Muscle layer of colon (tissue), 2 donors: Measurements from ENCODE around the gene SLC7A5.
"Not testable (repeated sequence)": the region's sequence is repeated elsewhere in the genome, so short reads cannot be mapped to it uniquely, and the experiment has no call there.

ENCODE experiments used
- H3K27ac ChIP-seq: one replicate; pipeline ENCODE4 v1.7.0; 2013; ENCODE audit warnings: low read depth, mild to moderate bottlenecking, low read length, moderate library complexity
- H3K27me3 ChIP-seq, 2 donors: one replicate each; pipeline ENCODE4 v1.7.0; 2013; ENCODE audit warnings: low read length in 2 of 2, mild to moderate bottlenecking in 2 of 2; ENCODE audit not compliant: insufficient read depth in 2 of 2, control insufficient read depth in 1 of 2
- H3K36me3 ChIP-seq: one replicate; pipeline ENCODE4 v1.7.0; 2013; ENCODE audit warnings: mild to moderate bottlenecking, low read length; ENCODE audit not compliant: insufficient read depth
- H3K4me1 ChIP-seq: one replicate; pipeline ENCODE4 v1.7.0; 2013; ENCODE audit warnings: mild to moderate bottlenecking, low read length; ENCODE audit not compliant: insufficient read depth
- H3K4me3 ChIP-seq, 2 donors: one replicate each; pipeline ENCODE4 v1.7.0; 2013; ENCODE audit warnings: low read length in 2 of 2, low read depth in 1 of 2, mild to moderate bottlenecking in 1 of 2, moderate library complexity in 1 of 2
- H3K9ac ChIP-seq: one replicate; pipeline ENCODE4 v1.7.0; 2013; ENCODE audit warnings: low read length
- H3K9me3 ChIP-seq: one replicate; pipeline ENCODE4 v1.7.0; 2013; ENCODE audit warnings: mild to moderate bottlenecking, low read length
- donor health status: abdominal sarcoma.
- donor health status: Adenocarcinoma of cecum.

Gene SLC7A5

DNA sequence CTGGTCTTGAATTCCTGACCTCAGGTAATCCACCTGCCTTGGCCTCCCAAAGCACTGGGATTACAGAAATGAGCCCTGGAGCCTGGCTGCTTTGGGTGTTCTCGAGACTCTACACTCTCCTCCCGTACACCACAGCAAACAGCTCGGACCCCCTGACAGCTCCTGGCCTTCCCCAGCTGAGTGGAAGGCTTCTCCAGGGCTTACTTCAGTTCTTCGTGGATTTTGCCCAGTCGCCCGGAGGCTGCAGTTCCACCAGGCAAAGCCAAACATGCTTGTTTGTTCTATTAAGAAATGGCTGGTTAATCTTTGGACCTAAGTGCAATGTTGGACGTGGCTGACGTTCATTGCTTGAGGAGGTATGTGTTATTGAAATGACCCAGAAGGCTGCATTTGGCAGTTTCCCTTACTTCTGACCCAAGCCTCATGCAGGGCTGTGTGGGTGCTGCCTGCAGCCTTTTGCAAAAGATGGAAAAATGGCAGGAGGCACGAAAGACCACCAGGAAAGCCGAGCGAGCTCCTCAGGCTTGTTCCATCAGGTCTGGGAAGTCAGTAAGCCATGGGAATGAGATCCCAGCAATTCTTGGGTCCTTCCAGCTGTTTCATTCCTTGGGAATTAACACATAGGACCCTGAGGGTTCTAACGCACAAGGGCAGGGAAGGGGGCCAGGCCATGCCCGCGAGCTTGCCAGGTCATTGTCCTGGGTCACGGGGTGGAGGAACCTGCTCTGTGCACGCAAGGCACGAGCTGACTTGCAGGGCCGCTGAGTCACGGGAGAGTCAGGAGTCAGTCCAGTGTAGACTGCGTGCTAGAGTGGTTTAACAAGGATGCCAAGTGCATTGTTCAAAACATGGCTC lies 79.6 kb downstream of the SLC7A5 start:
- peak overlapping the region; percentile 85 for H3K27ac ChIP-seq

DNA sequence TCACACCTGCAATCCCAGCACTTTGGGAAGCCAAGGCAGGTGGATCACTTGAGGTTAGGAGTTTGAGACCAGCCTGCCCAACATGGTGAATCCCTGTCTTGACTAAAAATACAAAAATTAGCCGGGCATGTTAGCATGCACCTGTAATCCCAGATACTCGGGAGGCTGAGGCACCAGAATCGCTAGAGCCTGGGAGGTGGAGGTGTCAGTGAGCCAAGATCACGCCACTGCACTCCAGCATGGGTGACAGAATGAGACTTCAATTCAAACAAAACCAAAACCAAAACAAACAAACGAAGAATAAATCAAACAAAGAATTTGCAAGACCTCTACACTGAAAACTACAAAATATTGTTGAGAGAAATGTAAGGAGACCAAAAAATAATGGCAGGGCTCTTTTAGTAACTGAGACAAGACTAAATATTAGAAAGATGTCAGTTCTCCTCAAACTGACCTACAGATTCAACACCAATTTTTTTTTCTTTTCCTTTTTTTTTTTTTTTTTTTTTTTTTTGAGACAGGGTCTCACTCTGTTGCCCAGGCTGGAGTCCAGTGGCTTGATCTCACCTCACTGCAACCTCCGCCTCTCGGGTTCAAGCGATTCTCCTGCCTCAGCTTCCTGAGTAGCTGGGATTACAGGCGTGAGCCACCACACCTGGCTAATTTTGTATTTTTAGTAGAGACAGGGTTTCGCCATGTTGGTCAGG lies 80.4 kb downstream of the SLC7A5 start:
- H3K4me3 ChIP-seq, H3K27me3 ChIP-seq, H3K9me3 ChIP-seq, H3K36me3 ChIP-seq, H3K9ac ChIP-seq: not testable (repeated sequence)
- peaks cover 22% of the 10 kb centered on the region for H3K4me1 ChIP-seq
- H3K27ac ChIP-seq, result peak overlapping the region; percentile 85

More for the DNA sequence above, 79.6 kb downstream of the SLC7A5 start:
- Histone ChIP-seq H3K9me3 (no peaks in the 10 kb centered on the region), H3K4me1 (peaks cover 22% of the 10 kb centered on the region), H3K4me3 (no peak overlapping the region), H3K27me3 (no peaks in the 10 kb centered on the region), H3K9ac (no peak overlapping the region), H3K36me3 (no peaks in the 10 kb centered on the region)

DNA sequence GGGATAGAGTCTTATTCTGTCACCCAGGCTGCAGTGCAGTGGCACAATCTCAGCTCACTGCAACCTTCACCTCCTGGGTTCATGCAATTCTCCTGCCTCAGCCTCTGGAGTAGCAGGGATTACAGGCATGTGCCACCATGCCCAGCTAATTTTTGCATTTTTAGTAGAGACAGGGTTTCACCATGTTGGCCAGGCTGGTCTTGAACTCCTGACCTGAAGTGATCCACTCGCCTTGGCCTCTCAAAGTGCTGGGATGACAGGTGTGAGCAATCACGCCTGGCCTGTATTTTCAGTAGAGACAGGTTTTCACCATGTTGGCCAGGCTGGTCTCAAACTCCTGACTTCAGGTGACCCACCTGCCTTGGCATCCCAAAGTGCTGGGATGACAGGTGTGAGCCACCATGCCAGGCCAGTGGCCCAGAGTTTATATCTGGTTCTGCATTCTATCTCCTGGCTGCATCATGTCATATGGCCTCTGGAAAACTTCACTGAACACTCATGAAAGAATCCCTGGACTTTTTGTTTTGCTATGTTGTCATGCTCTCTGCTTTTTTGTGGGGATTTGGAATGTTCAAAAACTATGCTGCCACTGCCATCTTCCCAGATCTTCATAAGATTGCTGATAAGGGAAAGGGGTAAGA lies 81.7 kb downstream of the SLC7A5 start:
- H3K4me1 ChIP-seq, result peaks cover 22% of the 10 kb centered on the region
- H3K9ac ChIP-seq, H3K27ac ChIP-seq, H3K36me3 ChIP-seq, H3K9me3 ChIP-seq, H3K27me3 ChIP-seq: not testable (repeated sequence)
- H3K4me3 ChIP-seq, result peak overlapping the region in 1 of 2 donors; percentile 2

- H3K4me1 ChIP-seq, result peaks cover 6% of the 10 kb centered on the region
- no peaks in the 10 kb centered on the region for H3K27me3 ChIP-seq
- H3K27ac ChIP-seq, result no peak overlapping the region
- no peaks in the 10 kb centered on the region for H3K9me3 ChIP-seq
- no peak overlapping the region for H3K9ac ChIP-seq
- no peak overlapping the region for H3K4me3 ChIP-seq
- no peaks in the 10 kb centered on the region for H3K36me3 ChIP-seq
Measured at GRCh38 chr16:87784812-87785211, 84.5 kb downstream of the SLC7A5 start.

DNA sequence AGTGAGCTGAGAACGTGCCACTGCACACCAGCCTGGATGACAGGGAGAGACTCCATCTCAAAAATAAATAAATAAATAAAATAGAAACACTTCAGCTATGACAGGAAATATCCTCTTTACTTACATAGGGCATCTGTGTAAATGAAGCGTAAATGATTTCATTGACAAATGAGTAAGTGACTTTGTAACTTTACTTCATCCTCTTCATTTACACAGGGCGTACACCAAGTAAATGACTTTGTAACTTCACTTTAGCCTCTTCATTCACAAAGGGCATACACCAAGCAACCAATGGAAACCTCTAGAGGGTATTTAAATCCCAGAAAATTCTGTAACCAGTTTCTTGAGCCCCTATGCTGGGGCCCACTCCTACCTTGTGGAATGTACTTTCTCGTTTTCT lies 87.3 kb downstream of the SLC7A5 start:
- peaks cover 0 to 1% of the 10 kb centered on the region in 2 donors for H3K27me3 ChIP-seq
- H3K36me3 ChIP-seq, result no peaks in the 10 kb centered on the region
- no peak overlapping the region for H3K27ac ChIP-seq
- H3K4me3 ChIP-seq, result no peak overlapping the region
- no peak overlapping the region for H3K9ac ChIP-seq
- no peaks in the 10 kb centered on the region for H3K9me3 ChIP-seq
- peaks cover 15% of the 10 kb centered on the region for H3K4me1 ChIP-seq

DNA sequence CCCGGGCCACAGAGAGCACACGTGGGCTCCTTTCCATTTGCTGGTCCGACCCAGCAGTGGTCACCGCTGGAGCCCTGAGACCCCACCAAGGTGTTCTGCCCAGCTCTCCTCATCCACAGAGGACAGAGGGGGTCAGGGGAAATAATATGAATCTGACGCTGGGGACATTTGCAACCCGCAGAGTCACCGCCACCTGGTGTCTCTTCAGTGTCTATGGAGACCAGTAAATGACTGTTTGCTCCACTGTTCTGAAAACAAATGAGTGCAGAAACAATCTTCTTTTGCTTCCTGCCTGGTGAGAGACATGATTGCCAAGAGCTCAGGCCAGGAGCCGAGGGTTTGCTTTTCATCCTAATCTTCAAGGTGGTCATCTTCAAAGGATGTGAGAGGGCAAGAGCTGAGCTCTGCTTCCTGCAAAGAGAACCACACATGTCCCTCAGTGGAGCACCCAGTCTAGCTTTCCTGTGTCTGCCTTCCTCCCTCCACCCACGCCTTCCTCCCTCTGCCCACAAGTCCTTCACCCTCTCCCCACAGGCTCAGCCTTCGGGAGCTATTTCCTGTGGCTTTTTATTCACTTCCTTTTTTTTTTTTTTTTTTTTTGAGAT lies 88.8 kb downstream of the SLC7A5 start:
- Histone ChIP-seq H3K9me3 (no peaks in the 10 kb centered on the region), H3K4me1 (peaks cover 15% of the 10 kb centered on the region), H3K36me3 (no peaks in the 10 kb centered on the region), H3K9ac (no peak overlapping the region), H3K27me3 (peaks cover 0 to 4% of the 10 kb centered on the region in 2 donors), H3K4me3 (no peak overlapping the region), H3K27ac (no peak overlapping the region)
